T-helper 22 cell (primary cell): ENCODE results near the gene HDAC10.

Experiments
- DNase-seq: peaks from one replicate; pipeline ENCODE4 v3.0.0-alpha.2; 2020; ENCODE audit warnings: low read depth

The HDAC10 gene, protein sequence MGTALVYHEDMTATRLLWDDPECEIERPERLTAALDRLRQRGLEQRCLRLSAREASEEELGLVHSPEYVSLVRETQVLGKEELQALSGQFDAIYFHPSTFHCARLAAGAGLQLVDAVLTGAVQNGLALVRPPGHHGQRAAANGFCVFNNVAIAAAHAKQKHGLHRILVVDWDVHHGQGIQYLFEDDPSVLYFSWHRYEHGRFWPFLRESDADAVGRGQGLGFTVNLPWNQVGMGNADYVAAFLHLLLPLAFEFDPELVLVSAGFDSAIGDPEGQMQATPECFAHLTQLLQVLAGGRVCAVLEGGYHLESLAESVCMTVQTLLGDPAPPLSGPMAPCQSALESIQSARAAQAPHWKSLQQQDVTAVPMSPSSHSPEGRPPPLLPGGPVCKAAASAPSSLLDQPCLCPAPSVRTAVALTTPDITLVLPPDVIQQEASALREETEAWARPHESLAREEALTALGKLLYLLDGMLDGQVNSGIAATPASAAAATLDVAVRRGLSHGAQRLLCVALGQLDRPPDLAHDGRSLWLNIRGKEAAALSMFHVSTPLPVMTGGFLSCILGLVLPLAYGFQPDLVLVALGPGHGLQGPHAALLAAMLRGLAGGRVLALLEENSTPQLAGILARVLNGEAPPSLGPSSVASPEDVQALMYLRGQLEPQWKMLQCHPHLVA

DNA sequence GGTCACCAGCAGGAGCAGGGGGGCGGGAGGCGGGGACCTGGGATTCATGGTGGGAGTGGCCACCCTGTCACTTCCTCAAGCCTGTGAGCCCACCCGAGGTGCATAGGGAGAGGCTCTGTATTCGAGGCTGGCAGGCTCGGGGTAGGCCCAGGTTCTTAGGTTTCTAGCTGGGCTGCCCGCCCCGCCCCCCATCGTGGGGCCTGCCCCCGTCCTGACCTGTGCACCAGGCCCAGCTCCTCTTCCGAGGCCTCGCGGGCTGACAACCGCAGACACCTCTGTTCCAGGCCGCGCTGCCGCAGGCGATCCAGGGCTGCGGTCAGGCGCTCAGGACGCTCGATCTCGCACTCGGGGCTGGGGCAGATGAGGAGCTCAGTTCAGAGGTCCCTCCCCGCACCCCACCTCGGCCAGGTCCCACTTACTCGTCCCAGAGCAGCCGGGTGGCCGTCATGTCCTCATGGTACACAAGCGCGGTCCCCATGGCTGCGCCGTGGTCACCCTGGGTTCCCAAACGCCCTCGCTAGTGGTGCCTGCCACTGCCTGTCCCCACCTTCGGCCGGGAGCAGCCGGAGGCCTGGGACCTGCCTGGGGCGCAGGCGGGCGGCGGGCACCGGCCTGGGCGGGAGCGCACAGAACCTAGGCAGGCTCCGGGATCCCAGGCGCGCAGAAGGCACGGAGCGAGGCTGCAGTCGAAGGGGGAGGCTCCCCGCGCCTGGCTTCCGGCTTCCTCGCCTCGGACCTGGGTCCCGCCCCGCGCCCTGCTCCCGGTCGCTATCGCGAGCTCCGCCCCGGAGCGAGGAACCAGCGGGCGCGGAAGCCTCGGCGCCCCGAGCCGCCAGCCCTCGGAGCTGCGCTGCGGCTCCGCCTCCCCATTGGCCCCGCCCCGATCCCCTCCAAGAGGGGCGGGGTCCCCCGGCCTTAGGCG, at the start of gene HDAC10:
Gene HDAC10 (minus strand): TSS at position 711 of the 922 bp plus-strand sequence. CDS start 233 bp downstream, at position 478.
- DNase-seq, result peak; percentile 67

DNA sequence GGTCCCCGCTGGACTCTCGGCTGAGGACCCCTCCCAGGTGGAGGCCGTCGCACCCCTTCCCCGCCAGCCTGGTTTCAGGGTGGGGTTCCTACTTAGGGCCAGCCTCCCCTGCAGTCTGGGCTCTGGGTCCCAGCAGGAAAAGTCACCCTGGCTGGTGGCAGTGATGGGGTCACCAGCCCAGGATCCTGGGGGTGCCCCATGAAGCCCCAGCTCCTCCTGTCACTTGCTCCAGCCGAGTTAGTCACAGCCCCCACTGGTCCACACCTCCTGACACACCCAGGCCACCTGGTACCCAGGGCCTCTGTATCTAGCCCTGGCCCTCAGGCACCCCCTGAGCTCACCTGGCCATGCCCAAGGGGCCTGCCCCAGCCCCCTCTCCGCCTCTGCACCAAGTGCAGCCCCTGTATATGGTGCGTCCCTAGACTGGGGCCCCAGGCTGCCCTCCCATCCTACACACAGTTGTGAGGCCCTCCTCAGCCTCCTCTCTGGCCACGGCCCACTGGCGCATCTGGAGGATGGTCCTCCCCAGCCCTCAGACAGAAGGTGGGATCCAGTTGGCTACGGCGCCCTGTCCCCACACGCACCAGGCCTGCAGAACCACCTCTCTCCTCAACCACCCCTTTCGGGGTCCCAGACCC, 49.7 kb upstream of the HDAC10 start:
- DNase-seq, result no peak

DNA sequence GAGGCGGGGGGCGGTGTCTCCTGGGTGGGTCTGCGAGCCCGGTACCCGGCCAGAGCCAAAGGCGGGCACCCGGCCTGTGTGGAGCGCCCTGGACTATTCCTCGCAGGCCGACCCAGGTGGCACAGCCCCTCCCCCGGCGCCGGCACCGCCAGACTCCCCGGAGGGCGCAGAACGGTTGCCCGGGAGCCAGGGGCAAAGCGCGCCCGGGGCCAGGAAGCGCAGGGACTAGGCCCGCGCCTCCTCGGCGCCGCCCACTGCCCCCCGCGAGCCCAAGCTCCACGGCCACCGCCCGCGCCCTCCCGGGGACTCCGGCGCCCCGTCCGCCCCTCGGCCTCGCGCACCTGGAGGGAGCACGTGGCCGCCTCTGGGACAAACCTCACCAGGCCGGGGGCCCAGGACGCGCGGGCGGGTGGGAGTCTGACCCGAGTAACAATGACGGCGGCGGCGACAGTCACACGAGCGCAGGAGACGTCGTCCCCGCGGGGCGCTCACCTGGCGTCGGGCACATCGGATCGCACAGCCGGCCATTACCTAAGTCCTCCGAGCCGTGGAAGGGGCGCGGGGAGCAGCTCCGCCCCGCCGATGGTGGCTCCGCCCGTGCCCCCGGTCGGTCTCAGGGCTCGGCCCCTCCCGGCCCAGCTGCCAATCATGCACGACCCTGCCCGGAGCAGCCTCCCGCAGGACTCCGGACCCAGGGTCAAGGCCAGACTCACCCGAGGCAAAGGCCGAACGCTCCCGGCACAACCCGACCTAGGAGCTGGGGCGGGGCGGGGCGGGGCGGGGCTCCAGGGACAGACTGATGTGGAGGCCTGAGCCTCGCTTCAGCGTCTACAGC, 48.9 kb upstream of the HDAC10 start:
- no peak for DNase-seq

DNA sequence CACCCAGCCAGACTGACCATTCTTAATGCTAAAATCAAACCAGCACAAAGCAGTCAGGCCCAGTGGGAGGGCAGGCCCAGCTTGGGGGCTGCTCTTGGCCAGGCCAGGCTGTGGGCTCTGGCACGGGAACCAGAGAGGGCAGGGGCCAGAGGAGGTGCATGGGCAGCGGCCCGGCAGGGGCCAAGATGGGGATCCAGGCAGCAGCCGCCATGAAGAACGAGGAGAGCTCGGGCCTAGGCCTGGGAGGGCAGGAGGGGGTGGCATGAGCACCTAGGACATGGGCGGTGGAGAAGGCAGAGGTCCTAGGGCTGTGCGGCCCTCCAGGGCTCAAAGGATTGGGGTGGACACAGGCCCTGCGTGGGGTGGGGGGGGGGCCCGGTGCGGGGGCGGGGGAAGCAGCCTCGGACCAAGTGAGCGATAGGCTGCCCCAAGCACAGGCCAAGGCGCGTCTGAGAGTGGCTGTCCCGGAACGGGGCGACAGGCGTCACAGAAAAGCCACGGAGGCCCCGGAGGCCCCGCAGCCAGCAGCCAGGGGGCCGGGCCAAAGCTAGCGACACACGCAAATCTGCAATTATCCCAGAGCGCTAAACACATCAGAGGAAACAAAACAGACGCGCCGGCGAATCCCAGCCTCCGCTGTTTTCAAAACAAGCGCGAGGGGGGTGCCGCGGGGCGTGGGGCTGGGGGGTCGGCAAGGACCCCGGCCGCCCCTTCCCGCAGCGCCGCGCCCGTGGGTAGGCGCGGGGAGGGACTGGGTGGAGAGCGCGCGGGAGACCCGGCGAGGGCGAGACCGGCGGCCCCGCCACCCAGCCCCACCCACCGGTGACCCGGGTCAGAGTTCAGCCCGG, 48.1 kb upstream of the HDAC10 start:
- no peak for DNase-seq

DNA sequence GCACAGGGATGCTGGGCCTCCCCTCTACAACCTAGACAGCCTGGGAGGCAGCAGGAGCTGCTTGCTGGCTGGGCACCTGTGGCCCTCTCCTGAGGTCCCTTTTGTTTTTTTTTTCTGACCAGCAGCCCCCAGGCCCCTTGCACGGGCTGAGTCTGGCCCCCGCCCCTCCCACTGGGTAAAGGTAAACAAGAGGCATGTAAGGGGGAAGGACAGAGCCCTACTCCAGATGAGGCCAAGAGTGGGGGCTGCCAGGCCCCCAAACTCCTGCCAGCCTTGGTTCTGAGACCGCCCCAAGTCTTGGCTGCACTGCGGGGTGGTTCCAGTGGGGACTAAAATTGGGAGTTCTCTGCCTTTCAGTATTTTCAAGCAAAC, 47.2 kb upstream of the HDAC10 start:
- DNase-seq, result no peak

DNA sequence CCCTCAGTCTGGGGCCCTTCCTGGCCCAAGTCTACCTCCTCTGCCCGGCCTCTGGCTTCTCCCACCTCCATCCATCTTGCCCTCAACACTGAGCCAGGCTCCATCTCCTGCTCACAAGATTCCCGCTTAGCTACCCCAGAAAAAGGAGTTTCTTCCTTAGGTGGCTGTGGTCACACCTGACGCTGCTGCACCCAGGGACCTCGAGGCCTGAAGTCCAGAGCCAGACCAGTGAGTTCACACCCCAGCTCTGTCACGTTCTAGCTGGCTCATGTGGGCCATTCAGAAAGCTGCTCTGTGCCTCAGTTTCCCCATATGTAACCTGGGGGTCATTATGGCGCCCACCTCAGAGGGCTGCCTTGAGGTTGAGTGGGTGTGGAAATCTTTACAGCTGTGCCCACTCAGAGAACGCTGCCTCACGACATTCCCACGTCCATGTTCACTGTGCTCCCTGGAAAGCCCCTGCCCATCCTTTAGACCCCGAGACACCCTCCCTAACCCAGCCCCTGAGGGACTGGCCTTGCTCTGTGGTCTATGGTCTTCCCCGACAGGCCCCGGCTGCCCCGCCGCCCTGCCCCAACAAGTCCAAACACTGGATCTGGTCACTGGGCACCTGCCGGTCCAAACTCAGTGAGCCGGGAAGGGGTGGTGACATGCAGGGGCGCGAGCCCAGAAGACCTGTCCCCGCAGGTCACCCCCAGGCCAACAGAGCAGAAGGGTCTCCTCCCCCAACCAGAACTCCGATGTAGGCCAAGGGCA, 46.6 kb upstream of the HDAC10 start:
- DNase-seq, result no peak

DNA sequence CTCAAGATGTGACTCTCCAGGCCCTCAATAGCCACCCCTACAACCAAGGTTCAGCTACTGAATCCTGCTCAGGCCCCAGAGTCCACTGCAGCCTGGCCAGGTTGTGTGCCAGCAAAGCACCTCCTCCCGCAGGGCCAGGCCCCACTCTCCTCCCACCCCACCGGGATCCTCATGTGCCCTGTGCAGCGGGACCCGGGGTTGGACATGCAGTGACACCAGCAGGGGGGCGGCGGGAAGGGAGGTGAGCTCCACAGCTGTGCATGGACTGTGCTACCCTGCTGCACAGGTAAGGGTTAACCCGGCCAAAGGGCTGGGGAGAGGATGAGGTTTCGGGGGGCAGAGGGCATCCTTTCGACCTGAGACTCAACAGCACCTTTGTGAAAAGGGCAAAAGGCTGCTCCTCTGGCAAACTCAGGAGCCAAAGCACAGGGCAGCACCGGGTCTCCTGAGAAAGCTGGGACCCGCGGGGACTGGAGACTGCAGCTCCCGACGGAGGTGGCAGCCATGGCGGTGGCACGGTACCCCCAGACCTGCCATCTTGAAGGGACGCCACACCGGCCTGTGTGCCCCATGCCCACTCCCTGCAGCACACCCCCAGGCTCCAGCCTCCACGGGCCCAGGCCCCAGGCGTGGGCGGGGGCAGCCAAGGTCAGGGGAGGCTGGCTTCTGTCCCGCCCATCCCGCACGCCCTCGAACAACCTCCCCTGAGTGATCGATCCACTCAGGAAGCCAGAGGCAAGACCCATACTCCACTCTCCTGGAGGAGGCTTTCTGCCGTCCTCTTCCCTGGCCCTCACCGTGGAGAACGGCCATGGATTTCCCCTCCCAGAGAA, 45.8 kb upstream of the HDAC10 start:
- DNase-seq, result no peak

DNA sequence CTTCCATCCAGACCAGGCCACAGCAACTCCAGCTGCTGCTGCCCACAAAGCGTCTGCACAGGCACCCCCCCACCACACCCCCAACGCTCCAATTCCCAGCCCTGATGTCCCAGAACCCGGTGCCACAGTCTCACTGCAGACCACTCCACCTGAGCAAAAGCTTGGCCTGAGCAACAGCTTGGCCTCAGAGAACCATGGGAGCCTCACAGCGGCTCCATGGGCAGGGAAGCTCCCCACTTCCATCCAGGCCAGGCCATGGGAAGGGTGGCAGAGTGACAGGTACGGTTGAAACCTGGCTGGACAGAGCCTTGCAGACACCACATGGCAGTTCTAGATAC, 43.2 kb upstream of the HDAC10 start:
- DNase-seq, result no peak

DNA sequence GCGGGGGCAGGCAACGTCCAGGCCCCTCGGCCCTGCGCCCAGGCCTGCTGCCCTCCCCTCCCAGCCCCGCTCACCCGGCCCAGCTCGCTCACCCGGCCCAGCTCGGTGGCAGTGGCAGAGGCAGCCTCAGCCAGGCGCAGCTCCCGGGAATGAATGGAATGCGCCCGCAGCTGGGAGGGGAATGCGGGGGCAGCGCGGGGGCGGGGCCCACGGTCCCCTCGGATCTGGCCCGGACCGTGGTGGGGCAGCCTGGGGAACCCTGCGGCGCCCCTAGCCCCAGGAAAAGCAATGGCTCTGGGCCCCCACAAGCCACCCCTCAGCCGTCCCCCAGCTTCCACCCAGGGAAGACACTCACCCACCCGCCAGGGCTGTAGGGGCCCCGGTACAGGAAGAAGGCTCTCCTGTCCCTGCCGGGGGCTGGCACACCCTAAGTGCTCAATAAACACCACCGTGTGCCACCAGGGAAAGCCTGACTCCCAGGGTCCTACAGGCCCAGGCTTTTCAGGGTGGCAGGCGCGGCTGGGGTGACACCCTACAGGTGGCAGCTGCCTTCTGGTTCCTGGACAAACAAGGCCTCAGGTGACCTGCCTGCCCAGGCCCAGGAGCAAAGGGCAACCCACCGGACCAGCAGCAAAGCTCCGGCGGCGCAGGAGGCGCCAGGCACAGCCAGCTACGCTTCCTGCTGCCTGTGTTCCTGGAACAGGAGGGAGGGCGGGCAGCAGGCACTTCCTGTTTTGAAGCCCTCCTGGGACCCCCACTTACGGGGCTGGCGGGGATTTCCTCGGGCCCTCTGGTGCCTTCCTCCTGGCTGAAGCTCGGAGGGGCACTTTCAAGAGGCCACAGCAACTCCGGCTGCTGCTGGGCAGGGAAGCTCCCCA, 42.6 kb upstream of the HDAC10 start:
- DNase-seq, result no peak

DNA sequence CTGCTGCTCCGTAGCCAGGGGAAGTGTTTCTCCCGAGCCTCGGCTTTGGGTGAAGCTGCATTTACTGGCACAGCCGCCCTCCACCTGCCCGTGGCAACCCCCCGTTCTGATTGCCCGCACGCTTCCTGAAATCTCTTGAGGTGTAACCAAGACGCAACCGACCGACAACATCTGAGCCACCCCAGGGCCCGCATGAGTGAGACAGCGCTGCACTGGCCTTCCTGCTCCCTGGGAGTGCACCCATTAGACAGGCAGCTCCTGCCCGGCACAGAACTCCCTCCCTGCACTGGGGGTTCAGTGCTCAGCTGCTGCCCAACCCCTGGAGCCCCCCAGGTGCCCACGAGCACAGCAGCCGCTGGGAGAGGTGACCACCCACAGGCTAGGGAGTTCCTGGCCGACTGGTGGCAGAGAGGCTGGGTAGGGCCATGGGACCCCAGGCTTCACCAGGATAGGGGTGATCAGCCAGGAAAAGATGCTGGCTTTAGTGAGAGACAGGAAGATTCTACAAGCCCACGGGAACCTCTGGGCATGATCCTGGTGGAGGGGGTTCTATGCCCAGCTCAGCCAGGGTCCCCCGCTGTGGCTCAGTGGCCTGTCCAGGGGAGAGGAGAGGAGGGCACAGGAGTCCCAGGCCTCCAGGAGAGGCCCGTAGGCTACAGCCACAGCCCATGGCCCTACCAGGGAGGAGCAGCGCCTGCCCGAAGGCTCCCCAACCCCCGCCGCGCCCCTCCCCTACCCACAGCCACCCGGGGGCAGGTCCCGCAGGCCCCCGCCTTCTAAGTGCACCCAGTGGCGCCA, 41.8 kb upstream of the HDAC10 start:
- DNase-seq, result no peak

DNA sequence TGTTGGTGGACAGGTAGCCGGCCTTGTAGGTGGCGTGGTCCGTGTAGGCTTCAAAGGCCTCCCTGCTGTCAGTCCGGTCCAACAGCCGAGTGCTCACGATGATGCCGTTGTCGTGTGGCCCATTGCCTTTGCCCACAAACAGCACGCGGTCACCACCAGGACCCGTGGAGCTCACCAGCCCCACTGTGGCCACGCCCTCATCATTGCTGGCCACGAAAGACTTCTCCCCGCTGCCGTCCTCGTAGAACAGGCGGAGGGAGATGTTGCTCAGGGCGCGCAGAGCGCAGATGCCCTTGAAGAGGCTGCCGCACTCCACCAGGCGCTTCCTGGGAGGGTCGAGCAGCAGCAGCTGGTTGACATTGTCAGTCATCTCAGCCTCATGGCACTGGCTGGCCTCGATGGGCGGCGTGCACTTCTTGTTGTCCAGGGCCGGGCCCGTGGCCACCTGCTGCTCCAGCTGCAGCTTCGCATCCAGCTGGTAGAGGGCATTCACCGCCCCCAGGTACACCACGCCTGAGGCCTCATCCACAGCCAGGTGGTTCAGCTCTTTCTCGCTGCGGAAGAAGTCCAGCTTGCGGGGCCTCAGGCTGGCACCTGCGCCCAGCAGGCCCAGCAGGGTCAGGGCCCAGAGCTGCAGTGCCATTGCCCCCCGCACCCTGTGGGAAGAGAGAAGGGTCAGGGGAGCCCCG, 39.0 kb upstream of the HDAC10 start:
- no peak for DNase-seq

DNA sequence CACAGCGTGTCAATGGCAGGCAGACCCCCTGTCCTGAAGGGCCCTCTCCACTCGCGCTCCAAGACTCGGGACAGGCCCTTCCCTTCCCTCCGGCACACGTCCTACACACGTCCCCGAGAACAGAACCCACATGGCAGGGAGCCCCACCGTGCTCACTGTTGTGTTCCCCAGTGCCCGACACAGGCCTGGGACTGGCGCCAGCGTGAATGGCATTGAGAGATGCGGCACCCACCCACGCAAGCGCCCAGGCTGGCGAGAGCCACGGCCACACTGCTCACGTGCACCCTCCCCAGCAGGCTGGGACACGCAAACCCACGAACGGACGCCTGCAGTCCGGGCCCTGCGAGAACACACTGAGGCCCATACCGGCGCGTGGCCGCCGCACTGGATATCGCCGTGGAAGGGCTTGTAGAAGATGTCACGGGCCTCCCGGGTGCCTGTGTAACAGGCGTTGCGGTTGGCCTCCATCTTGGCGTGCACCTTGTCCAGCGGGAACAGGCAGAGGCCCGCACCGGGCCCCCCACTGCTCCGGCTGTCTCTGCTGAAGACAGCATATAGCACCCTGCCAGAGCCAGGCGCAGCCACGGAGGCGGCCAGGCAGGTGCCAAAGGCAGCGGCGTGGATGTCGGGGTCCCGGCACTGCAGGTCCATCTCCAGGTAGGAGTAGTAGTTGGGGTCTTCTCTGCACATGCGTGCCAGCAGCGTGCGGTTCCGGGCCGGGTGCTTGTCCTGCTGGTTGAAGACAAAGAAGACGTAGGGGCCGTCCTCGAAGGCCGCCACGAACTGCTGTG, 38.3 kb upstream of the HDAC10 start:
- DNase-seq, result no peak

DNA sequence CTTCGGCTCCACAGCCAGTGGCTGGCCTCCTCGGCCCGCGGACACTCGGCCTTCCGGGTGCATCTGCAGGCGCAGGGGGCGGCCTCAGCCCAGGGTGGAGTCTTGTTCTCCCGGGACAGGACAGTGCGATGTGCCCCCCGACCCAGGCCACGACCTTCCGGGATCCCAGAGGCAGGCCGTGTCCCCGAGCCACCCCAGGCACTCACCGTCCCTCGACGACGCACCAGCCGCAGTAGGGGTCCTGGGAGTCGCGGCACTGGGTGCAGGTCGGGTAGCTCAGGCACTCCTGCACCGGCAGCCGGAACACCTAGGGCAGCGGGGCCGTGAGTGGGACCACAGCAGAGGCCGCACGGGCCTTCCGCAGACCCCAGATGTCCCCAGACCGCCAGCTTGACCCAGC, 36.7 kb upstream of the HDAC10 start:
- DNase-seq, result no peak

DNA sequence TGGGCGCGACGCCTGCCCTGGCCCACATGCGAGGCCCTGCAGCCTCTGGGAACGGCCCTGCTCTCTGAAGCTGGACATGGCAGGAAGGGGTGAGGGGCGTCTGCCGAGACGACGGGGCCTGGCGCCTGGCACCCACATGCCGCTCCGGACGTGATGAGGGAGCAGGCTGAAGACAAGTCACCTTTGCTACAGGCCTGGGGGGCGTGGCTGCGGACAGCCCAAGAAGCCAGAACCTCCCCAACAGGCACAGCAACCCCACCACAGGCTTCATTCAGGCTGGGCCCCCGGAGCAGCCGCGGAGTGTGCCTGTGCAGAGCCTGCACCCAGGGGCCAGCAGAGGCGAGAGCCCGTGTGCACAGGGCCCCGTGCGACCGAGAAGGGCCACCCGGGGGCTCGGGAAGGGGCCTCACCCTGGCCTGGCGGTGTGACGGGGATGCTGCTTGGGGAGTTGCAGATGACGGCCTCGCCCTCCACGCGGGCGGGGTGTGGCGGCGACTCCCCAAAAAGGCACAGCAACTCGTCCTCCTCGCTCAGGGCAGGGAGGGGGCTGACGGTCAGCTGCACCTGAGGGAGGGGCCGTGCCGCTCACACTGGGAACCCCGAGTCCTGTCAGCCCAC, 35.7 kb upstream of the HDAC10 start:
- DNase-seq, result no peak

DNA sequence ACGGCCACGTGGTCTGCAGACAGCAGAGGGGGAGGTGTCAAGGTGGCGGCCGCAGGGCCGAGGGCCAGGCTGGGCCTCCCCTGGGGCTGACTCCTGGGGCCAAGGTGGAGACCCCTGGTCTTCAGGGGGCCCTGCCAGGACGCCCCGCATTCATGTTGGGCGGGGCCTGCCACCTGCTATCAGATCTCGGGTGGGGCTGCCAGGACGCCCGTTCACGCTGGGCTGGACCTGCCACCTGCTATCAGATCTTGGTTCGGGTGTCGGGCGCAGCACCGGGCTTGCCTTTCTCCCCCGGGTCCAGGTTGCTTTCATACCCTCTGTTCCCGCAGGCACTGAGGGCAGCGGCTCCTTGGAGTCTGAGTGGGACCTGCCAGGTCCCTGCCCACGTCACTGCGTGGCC, 35.2 kb upstream of the HDAC10 start:
- DNase-seq, result no peak
